ENCODE measurements around the gene C19orf81. TPM values are rescaled to one million over a fixed set of nuclear protein-coding genes. Genes with fewer than 3 reads are reported as not detected.

The C19orf81 gene
- total RNA-seq, 1 experiment from 2014 or later, result 22.4 TPM

DNA sequence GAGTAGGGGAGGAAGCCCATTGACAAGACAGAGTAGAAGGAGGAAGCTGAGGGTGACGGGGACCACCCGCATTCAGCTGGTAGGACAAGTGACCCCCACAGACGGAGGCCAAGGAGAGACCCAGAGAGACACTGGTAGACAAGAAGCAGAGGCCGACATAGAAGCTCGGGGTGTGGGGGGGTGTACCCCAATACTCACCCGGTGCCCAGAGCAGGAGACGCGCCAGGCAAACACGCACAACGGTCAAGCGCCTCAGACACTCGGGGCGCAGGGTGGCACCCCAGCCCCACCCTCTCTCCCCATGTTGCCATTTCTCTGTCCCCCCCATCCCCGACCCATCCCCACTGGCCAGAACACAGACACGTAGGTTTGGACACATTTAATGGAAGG is 46.8 kb downstream of the C19orf81 start:
- peak overlapping the region; percentile 61; the same call in 1 of the 2 replicates for H3K4me3 Mint-ChIP-seq
- POLR2A ChIA-PET, result no interaction called here

DNA sequence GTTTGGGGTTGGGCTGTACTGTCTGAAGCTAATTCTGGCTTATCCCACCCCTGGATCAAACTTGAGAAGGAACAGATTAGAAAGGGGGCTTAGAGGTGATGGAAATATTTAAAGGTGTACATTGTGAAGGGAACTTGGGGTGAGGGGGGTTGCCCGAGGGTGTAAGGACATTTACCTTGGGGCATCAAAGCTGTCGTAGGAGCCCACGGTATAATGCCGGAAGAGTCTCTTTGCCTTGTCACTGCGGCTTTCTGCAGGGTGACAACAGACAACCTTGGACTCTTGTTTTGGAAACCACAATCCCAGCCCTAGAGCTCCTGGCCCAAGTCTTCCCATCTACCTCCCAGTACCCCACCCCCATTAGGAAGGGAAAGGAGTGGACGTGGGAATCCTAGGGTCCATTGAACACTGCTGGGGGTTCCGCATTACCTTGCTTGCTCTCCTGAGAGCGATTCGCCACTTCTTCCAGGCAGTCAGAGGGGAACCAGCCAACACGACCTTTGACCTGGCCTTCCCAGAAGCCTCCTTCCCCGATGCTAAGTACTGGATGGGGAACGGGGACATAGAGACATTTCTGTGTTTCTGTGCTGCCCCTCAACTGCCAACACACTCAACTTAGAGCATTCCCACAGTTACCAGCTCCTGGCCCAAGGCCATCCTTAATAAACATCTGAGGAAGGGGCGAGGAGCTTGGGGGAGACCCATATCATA is 48.3 kb downstream of the C19orf81 start:
- H3K27ac Mint-ChIP-seq, result no peak overlapping the region
- ATAC-seq (no peak), DNase-seq (ENCODE audit: low spot score) (no peak)
- ChIA-PET CTCF (interaction anchor here (0.6 to 2.4 kb wide), 7 partner anchors 10 to 225 kb away, joined by 3 to 8 read pairs (median 4); no protein-coding TSS in a partner anchor), POLR2A (interaction anchor here (0.8 kb wide), 1 partner anchor 100 kb away, joined by 3 read pairs; no protein-coding TSS in a partner anchor)
- no peaks in the 10 kb centered on the region for H3K9me3 Mint-ChIP-seq
- peaks cover 86% of the 10 kb centered on the region for H3K27me3 Mint-ChIP-seq (ENCODE audit: low read depth)
- no peaks in the 10 kb centered on the region for H3K36me3 Mint-ChIP-seq
- H3K4me1 Mint-ChIP-seq, result peaks cover 13% of the 10 kb centered on the region
- no peak overlapping the region for H3K4me3 Mint-ChIP-seq
- no peak for TF ChIP-seq NR2C2 (CRISPR knock-in tag; IDR thresholded peaks at IDR 0.05)
- TF ChIP-seq, protein P1, sequence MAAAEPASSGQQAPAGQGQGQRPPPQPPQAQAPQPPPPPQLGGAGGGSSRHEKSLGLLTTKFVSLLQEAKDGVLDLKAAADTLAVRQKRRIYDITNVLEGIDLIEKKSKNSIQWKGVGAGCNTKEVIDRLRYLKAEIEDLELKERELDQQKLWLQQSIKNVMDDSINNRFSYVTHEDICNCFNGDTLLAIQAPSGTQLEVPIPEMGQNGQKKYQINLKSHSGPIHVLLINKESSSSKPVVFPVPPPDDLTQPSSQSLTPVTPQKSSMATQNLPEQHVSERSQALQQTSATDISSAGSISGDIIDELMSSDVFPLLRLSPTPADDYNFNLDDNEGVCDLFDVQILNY (CRISPR knock-in tag; IDR thresholded peaks at IDR 0.05), result no peak
- TF ChIP-seq, protein P2, sequence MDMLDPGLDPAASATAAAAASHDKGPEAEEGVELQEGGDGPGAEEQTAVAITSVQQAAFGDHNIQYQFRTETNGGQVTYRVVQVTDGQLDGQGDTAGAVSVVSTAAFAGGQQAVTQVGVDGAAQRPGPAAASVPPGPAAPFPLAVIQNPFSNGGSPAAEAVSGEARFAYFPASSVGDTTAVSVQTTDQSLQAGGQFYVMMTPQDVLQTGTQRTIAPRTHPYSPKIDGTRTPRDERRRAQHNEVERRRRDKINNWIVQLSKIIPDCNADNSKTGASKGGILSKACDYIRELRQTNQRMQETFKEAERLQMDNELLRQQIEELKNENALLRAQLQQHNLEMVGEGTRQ (CRISPR knock-in tag; IDR thresholded peaks at IDR 0.05), result no peak
- no peak for TF ChIP-seq FOXK1 (CRISPR knock-in tag; IDR thresholded peaks at IDR 0.05)
- TF ChIP-seq GABPB1 (CRISPR knock-in tag; IDR thresholded peaks at IDR 0.05), result no peak
- no peak for TF ChIP-seq MYBL2 (CRISPR knock-in tag; IDR thresholded peaks at IDR 0.05)
- TF ChIP-seq NR3C1 (CRISPR knock-in tag; conservative IDR thresholded peaks at IDR 0.05; ENCODE audit: low read depth), result no peak
- no peak for TF ChIP-seq ZNF232 (CRISPR knock-in tag; IDR thresholded peaks at IDR 0.05)
- TF ChIP-seq, protein P3, sequence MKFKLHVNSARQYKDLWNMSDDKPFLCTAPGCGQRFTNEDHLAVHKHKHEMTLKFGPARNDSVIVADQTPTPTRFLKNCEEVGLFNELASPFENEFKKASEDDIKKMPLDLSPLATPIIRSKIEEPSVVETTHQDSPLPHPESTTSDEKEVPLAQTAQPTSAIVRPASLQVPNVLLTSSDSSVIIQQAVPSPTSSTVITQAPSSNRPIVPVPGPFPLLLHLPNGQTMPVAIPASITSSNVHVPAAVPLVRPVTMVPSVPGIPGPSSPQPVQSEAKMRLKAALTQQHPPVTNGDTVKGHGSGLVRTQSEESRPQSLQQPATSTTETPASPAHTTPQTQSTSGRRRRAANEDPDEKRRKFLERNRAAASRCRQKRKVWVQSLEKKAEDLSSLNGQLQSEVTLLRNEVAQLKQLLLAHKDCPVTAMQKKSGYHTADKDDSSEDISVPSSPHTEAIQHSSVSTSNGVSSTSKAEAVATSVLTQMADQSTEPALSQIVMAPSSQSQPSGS (CRISPR knock-in tag; IDR thresholded peaks at IDR 0.05; ENCODE audit: borderline replicate concordance, low read depth), result no peak
- TF ChIP-seq, protein P4, sequence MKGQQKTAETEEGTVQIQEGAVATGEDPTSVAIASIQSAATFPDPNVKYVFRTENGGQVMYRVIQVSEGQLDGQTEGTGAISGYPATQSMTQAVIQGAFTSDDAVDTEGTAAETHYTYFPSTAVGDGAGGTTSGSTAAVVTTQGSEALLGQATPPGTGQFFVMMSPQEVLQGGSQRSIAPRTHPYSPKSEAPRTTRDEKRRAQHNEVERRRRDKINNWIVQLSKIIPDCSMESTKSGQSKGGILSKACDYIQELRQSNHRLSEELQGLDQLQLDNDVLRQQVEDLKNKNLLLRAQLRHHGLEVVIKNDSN (CRISPR knock-in tag; IDR thresholded peaks at IDR 0.05), result no peak
- no peak for TF ChIP-seq TP53 (CRISPR knock-in tag; IDR thresholded peaks at IDR 0.05)
- TF ChIP-seq, protein P5, sequence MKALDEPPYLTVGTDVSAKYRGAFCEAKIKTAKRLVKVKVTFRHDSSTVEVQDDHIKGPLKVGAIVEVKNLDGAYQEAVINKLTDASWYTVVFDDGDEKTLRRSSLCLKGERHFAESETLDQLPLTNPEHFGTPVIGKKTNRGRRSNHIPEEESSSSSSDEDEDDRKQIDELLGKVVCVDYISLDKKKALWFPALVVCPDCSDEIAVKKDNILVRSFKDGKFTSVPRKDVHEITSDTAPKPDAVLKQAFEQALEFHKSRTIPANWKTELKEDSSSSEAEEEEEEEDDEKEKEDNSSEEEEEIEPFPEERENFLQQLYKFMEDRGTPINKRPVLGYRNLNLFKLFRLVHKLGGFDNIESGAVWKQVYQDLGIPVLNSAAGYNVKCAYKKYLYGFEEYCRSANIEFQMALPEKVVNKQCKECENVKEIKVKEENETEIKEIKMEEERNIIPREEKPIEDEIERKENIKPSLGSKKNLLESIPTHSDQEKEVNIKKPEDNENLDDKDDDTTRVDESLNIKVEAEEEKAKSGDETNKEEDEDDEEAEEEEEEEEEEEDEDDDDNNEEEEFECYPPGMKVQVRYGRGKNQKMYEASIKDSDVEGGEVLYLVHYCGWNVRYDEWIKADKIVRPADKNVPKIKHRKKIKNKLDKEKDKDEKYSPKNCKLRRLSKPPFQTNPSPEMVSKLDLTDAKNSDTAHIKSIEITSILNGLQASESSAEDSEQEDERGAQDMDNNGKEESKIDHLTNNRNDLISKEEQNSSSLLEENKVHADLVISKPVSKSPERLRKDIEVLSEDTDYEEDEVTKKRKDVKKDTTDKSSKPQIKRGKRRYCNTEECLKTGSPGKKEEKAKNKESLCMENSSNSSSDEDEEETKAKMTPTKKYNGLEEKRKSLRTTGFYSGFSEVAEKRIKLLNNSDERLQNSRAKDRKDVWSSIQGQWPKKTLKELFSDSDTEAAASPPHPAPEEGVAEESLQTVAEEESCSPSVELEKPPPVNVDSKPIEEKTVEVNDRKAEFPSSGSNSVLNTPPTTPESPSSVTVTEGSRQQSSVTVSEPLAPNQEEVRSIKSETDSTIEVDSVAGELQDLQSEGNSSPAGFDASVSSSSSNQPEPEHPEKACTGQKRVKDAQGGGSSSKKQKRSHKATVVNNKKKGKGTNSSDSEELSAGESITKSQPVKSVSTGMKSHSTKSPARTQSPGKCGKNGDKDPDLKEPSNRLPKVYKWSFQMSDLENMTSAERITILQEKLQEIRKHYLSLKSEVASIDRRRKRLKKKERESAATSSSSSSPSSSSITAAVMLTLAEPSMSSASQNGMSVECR (CRISPR knock-in tag; IDR thresholded peaks at IDR 0.05; ENCODE audit: borderline replicate concordance), result no peak
- no peak for TF ChIP-seq ZNF416 (CRISPR knock-in tag; IDR thresholded peaks at IDR 0.05)
- no peak for TF ChIP-seq SP1 (CRISPR knock-in tag; conservative IDR thresholded peaks at IDR 0.05)
- no peak for TF ChIP-seq JAZF1 (CRISPR knock-in tag; IDR thresholded peaks at IDR 0.05)
- no peak for TF ChIP-seq ZBTB21 (CRISPR knock-in tag; IDR thresholded peaks at IDR 0.05; ENCODE audit: borderline replicate concordance)
- TF ChIP-seq IRF2 (CRISPR knock-in tag; IDR thresholded peaks at IDR 0.05; ENCODE audit: borderline replicate concordance, low read depth), result no peak

More for the DNA sequence above, 46.8 kb downstream of the C19orf81 start:
- TF ChIP-seq, protein P6, sequence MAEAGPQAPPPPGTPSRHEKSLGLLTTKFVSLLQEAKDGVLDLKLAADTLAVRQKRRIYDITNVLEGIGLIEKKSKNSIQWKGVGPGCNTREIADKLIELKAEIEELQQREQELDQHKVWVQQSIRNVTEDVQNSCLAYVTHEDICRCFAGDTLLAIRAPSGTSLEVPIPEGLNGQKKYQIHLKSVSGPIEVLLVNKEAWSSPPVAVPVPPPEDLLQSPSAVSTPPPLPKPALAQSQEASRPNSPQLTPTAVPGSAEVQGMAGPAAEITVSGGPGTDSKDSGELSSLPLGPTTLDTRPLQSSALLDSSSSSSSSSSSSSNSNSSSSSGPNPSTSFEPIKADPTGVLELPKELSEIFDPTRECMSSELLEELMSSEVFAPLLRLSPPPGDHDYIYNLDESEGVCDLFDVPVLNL (CRISPR knock-in tag; IDR thresholded peaks at IDR 0.05; ENCODE audit: borderline replicate concordance, low read depth), result no peak
- no peak for TF ChIP-seq ZNF317 (CRISPR knock-in tag; IDR thresholded peaks at IDR 0.05; ENCODE audit: borderline replicate concordance, low read depth)
- Mint-ChIP-seq H3K27ac (no peak overlapping the region), H3K36me3 (no peaks in the 10 kb centered on the region), H3K9me3 (no peaks in the 10 kb centered on the region), H3K4me1 (peaks cover 16% of the 10 kb centered on the region), H3K27me3 (ENCODE audit: low read depth) (peaks cover 91% of the 10 kb centered on the region)
- DNase-seq (ENCODE audit: low spot score) (no peak), ATAC-seq (no peak)
- CTCF ChIA-PET, result interaction anchor here (0.6 to 2.4 kb wide), 12 partner anchors 8 to 230 kb away, joined by 3 to 14 read pairs (median 6); no protein-coding TSS in a partner anchor
